C4-2B (cell line): ENCODE results near the gene FBXW5.

Experiments used
- ZFX ChIP-seq: fragments of 450-650 bp; IDR thresholded peaks from 2 replicates; pipeline ENCODE4 v1.6.1; 2017
- TF ChIP-seq, protein P1 (sequence below): fragments of 450-650 bp; conservative IDR thresholded peaks from 2 replicates; pipeline ENCODE4 v1.5.1; 2017; ENCODE audit warnings: mild to moderate bottlenecking

DNA sequence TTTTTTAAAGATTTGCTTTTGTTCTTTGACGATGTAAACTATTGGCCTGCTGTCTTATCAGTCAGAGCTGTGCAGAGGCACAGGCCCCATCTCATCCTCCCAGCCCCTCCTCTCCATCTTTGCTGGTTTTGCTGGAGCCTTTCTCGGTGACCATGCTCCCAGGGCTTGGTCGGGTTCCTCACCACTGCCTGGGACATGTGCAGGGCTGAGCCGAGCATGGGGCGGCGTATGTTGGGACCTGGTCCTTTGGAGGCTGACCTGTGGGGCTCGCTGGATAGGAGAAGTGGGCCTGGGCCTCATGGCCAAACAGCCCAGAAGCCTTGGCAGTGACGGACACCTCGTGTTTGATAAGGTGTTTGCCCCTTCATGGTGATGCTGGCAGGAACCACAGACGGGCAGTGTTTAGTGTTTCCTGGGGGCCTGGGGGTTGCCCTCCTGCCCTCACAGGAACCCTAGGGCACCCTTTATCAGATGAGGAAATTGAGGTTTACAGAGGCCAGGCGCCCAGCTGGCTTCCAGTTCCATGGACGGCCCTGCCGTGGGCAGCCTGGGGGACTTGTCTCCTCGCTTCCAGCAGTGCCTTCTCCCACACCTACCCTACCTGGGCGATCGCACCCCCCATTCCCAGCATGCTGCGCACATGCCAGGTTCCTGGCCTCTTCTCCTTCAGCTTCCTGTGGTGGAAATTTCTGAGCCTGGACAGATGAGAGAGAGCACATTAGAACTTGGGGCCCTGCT, 30.7 kb downstream of the FBXW5 start:
- TF ChIP-seq, protein P1, sequence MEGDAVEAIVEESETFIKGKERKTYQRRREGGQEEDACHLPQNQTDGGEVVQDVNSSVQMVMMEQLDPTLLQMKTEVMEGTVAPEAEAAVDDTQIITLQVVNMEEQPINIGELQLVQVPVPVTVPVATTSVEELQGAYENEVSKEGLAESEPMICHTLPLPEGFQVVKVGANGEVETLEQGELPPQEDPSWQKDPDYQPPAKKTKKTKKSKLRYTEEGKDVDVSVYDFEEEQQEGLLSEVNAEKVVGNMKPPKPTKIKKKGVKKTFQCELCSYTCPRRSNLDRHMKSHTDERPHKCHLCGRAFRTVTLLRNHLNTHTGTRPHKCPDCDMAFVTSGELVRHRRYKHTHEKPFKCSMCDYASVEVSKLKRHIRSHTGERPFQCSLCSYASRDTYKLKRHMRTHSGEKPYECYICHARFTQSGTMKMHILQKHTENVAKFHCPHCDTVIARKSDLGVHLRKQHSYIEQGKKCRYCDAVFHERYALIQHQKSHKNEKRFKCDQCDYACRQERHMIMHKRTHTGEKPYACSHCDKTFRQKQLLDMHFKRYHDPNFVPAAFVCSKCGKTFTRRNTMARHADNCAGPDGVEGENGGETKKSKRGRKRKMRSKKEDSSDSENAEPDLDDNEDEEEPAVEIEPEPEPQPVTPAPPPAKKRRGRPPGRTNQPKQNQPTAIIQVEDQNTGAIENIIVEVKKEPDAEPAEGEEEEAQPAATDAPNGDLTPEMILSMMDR: no peak
- TF ChIP-seq ZFX: no peak
